ENCODE measurements around the gene CCDC188. TPM values are rescaled to one million over a fixed set of nuclear protein-coding genes. Genes with fewer than 3 reads are reported as not detected.
A peak's percentile ranks its signal among the peaks of the same experiment; 100 is the strongest.

The CCDC188 gene
- total RNA-seq, 5 donors from 2014 or later (not counting 1 experiment from before 2014, with no cell fraction given): 0.18 to 0.66 (median 0.58) TPM; not detected in 2

- Mint-ChIP-seq H3K9me3 (no peaks in the 10 kb centered on the region), H3K4me1 (peaks cover 0 to 16% (median 14%) of the 10 kb centered on the region in 3 donors), H3K27me3 (no peaks in the 10 kb centered on the region), H3K27ac (peak overlapping the region in 1 of 2 donors; percentile 34), H3K4me3 (no peak overlapping the region), H3K36me3 (peaks cover 16% of the 10 kb centered on the region)
- CTCF ChIA-PET: no interaction called here
- Histone ChIP-seq H3K27me3 (replicated peaks in 1 of 2; ENCODE audit: control insufficient read depth in 2 of 2, extremely low read depth in 1 of 2, insufficient read depth in 2 of 2, low read length in 1 of 2) (no peaks in the 10 kb centered on the region), H3K4me3 (ENCODE audit: control insufficient read depth in 1 of 2, extremely low read depth in 1 of 2, low read length in 1 of 2) (no peak overlapping the region), H3K4me1 (ENCODE audit: control insufficient read depth in 1 of 2, extremely low read depth in 1 of 2, insufficient read depth in 2 of 2, low read length in 2 of 2) (peaks cover 0 to 44% of the 10 kb centered on the region in 2 experiments), H3K27ac (ENCODE audit: low read length) (no peak overlapping the region), H3K9me3 (no peaks in the 10 kb centered on the region), H3K36me3 (ENCODE audit: control insufficient read depth in 2 of 2, extremely low read depth in 1 of 2, insufficient read depth in 1 of 2, low read length in 1 of 2) (peaks cover 29 to 90% of the 10 kb centered on the region in 2 donors)
- WGBS (ENCODE audit: insufficient coverage): 94% methylated on average over 22 of the region's 23 CpGs
- ATAC-seq (replicated peaks in 1 of 4): no peak
- POLR2A ChIA-PET: no interaction called here
- DNase-seq: no peak
Measured at GRCh38 chr22:20109411-20110358, 41.2 kb downstream of the CCDC188 start.

- H3K27me3 ChIP-seq (replicated peaks in 1 of 2; ENCODE audit: control insufficient read depth in 2 of 2, extremely low read depth in 1 of 2, insufficient read depth in 2 of 2, low read length in 1 of 2): no peaks in the 10 kb centered on the region
- Mint-ChIP-seq H3K27ac (peak overlapping the region; percentile 3 to 32), H3K36me3 (peaks cover 12% of the 10 kb centered on the region), H3K9me3 (no peaks in the 10 kb centered on the region), H3K4me1 (peaks cover 0 to 12% (median 12%) of the 10 kb centered on the region in 3 donors), H3K27me3 (no peaks in the 10 kb centered on the region), H3K4me3 (no peak overlapping the region)
- POLR2A ChIA-PET: no interaction called here
- no peak overlapping the region for H3K27ac ChIP-seq (ENCODE audit: low read length)
- CTCF ChIA-PET: no interaction called here
- ATAC-seq (replicated peaks in 1 of 4) (no peak), DNase-seq (no peak)
- 87% methylated on average over 6 of the region's 12 CpGs for WGBS (ENCODE audit: insufficient coverage)
- H3K4me3 ChIP-seq (ENCODE audit: control insufficient read depth in 1 of 2, extremely low read depth in 1 of 2, low read length in 1 of 2): no peak overlapping the region
- H3K9me3 ChIP-seq: no peaks in the 10 kb centered on the region
- H3K4me1 ChIP-seq (ENCODE audit: control insufficient read depth in 1 of 2, extremely low read depth in 1 of 2, insufficient read depth in 2 of 2, low read length in 2 of 2): peaks cover 0 to 35% of the 10 kb centered on the region in 2 experiments
- peaks cover 27 to 85% of the 10 kb centered on the region in 2 donors for H3K36me3 ChIP-seq (ENCODE audit: control insufficient read depth in 2 of 2, extremely low read depth in 1 of 2, insufficient read depth in 1 of 2, low read length in 1 of 2)
Measured at GRCh38 chr22:20108757-20109230, 42.1 kb downstream of the CCDC188 start.

GRCh38 chr22:20107951-20108756 is 42.7 kb downstream of the CCDC188 start:
- no peak overlapping the region for H3K4me3 Mint-ChIP-seq
- H3K4me1 Mint-ChIP-seq: peaks cover 3 to 12% (median 12%) of the 10 kb centered on the region in 3 donors
- ATAC-seq (replicated peaks in 1 of 4): no peak
- Histone ChIP-seq H3K27me3 (replicated peaks in 1 of 2; ENCODE audit: control insufficient read depth in 2 of 2, extremely low read depth in 1 of 2, insufficient read depth in 2 of 2, low read length in 1 of 2) (no peaks in the 10 kb centered on the region), H3K9me3 (no peaks in the 10 kb centered on the region), H3K27ac (ENCODE audit: low read length) (no peak overlapping the region), H3K4me3 (ENCODE audit: control insufficient read depth in 1 of 2, extremely low read depth in 1 of 2, low read length in 1 of 2) (no peak overlapping the region), H3K4me1 (ENCODE audit: control insufficient read depth in 1 of 2, extremely low read depth in 1 of 2, insufficient read depth in 2 of 2, low read length in 2 of 2) (peaks cover 0 to 28% of the 10 kb centered on the region in 2 experiments), H3K36me3 (ENCODE audit: control insufficient read depth in 2 of 2, extremely low read depth in 1 of 2, insufficient read depth in 1 of 2, low read length in 1 of 2) (peaks cover 27 to 79% of the 10 kb centered on the region in 2 donors)
- no peaks in the 10 kb centered on the region for H3K27me3 Mint-ChIP-seq
- peak overlapping the region; percentile 32 to 34 for H3K27ac Mint-ChIP-seq
- H3K9me3 Mint-ChIP-seq: no peaks in the 10 kb centered on the region
- H3K36me3 Mint-ChIP-seq: peaks cover 17% of the 10 kb centered on the region
- 92% methylated on average over 10 of the region's 13 CpGs for WGBS (ENCODE audit: insufficient coverage)
- DNase-seq: no peak
- ChIA-PET POLR2A (no interaction called here), CTCF (no interaction called here)

GRCh38 chr22:20107471-20107901 is 43.4 kb downstream of the CCDC188 start:
- no peak for DNase-seq
- peaks cover 8 to 13% (median 12%) of the 10 kb centered on the region in 3 donors for H3K4me1 Mint-ChIP-seq
- no peak overlapping the region for H3K4me3 Mint-ChIP-seq
- H3K4me1 ChIP-seq (ENCODE audit: control insufficient read depth in 1 of 2, extremely low read depth in 1 of 2, insufficient read depth in 2 of 2, low read length in 2 of 2): peaks cover 0 to 22% of the 10 kb centered on the region in 2 experiments
- no peaks in the 10 kb centered on the region for H3K9me3 ChIP-seq
- no peaks in the 10 kb centered on the region for H3K27me3 Mint-ChIP-seq
- H3K36me3 ChIP-seq (ENCODE audit: control insufficient read depth in 2 of 2, extremely low read depth in 1 of 2, insufficient read depth in 1 of 2, low read length in 1 of 2): peaks cover 27 to 72% of the 10 kb centered on the region in 2 donors
- ChIA-PET POLR2A (no interaction called here), CTCF (no interaction called here)
- H3K4me3 ChIP-seq (ENCODE audit: control insufficient read depth in 1 of 2, extremely low read depth in 1 of 2, low read length in 1 of 2): no peak overlapping the region
- peak overlapping the region in 1 of 2 donors; percentile 34 for H3K27ac Mint-ChIP-seq
- no peak overlapping the region for H3K27ac ChIP-seq (ENCODE audit: low read length)
- peaks cover 17% of the 10 kb centered on the region for H3K36me3 Mint-ChIP-seq
- no peaks in the 10 kb centered on the region for H3K27me3 ChIP-seq (replicated peaks in 1 of 2; ENCODE audit: control insufficient read depth in 2 of 2, extremely low read depth in 1 of 2, insufficient read depth in 2 of 2, low read length in 1 of 2)
- H3K9me3 Mint-ChIP-seq: no peaks in the 10 kb centered on the region
- ATAC-seq (replicated peaks in 1 of 4): no peak
- WGBS (ENCODE audit: insufficient coverage): 98% methylated on average over 6 of the region's 7 CpGs

- no peak for DNase-seq
- Mint-ChIP-seq H3K4me3 (no peak overlapping the region), H3K36me3 (peaks cover 17% of the 10 kb centered on the region), H3K4me1 (peaks cover 12 to 15% (median 14%) of the 10 kb centered on the region in 3 donors), H3K27ac (no peak overlapping the region), H3K9me3 (no peaks in the 10 kb centered on the region), H3K27me3 (no peaks in the 10 kb centered on the region)
- Histone ChIP-seq H3K4me3 (ENCODE audit: control insufficient read depth in 1 of 2, extremely low read depth in 1 of 2, low read length in 1 of 2) (no peak overlapping the region), H3K27ac (ENCODE audit: low read length) (no peak overlapping the region), H3K9me3 (no peaks in the 10 kb centered on the region), H3K36me3 (ENCODE audit: control insufficient read depth in 2 of 2, extremely low read depth in 1 of 2, insufficient read depth in 1 of 2, low read length in 1 of 2) (peaks cover 27 to 65% of the 10 kb centered on the region in 2 donors), H3K4me1 (ENCODE audit: control insufficient read depth in 1 of 2, extremely low read depth in 1 of 2, insufficient read depth in 2 of 2, low read length in 2 of 2) (peaks cover 0 to 15% of the 10 kb centered on the region in 2 experiments), H3K27me3 (replicated peaks in 1 of 2; ENCODE audit: control insufficient read depth in 2 of 2, extremely low read depth in 1 of 2, insufficient read depth in 2 of 2, low read length in 1 of 2) (no peaks in the 10 kb centered on the region)
- WGBS (ENCODE audit: insufficient coverage): 97% methylated on average over 8 of the region's 10 CpGs
- CTCF ChIA-PET: no interaction called here
- POLR2A ChIA-PET: no interaction called here
- no peak for ATAC-seq (replicated peaks in 1 of 4)
Measured at GRCh38 chr22:20106849-20107237, 44.0 kb downstream of the CCDC188 start.

GRCh38 chr22:20106205-20106848 is 44.5 kb downstream of the CCDC188 start:
- peaks cover 27 to 62% of the 10 kb centered on the region in 2 donors for H3K36me3 ChIP-seq (ENCODE audit: control insufficient read depth in 2 of 2, extremely low read depth in 1 of 2, insufficient read depth in 1 of 2, low read length in 1 of 2)
- peaks cover 12 to 16% (median 15%) of the 10 kb centered on the region in 3 donors for H3K4me1 Mint-ChIP-seq
- POLR2A ChIA-PET: no interaction called here

More at GRCh38 chr22:20106205-20106848, 44.5 kb downstream of the CCDC188 start:
- no peaks in the 10 kb centered on the region for H3K9me3 ChIP-seq
- H3K27ac ChIP-seq (ENCODE audit: low read length): no peak overlapping the region
- peaks cover 17% of the 10 kb centered on the region for H3K36me3 Mint-ChIP-seq
- H3K4me3 Mint-ChIP-seq: no peak overlapping the region
- no peak overlapping the region for H3K4me3 ChIP-seq (ENCODE audit: control insufficient read depth in 1 of 2, extremely low read depth in 1 of 2, low read length in 1 of 2)
- no peaks in the 10 kb centered on the region for H3K27me3 ChIP-seq (replicated peaks in 1 of 2; ENCODE audit: control insufficient read depth in 2 of 2, extremely low read depth in 1 of 2, insufficient read depth in 2 of 2, low read length in 1 of 2)
- H3K27me3 Mint-ChIP-seq: no peaks in the 10 kb centered on the region
- CTCF ChIA-PET: no interaction called here
- no peaks in the 10 kb centered on the region for H3K9me3 Mint-ChIP-seq
- DNase-seq: no peak
- no peak overlapping the region for H3K27ac Mint-ChIP-seq
- H3K4me1 ChIP-seq (ENCODE audit: control insufficient read depth in 1 of 2, extremely low read depth in 1 of 2, insufficient read depth in 2 of 2, low read length in 2 of 2): peaks cover 2 to 14% of the 10 kb centered on the region in 2 experiments
- no peak for ATAC-seq (replicated peaks in 1 of 4)
- WGBS (ENCODE audit: insufficient coverage): 87% methylated on average over 14 of the region's 20 CpGs

Data from T-cell (primary cell).